Colonic mucosa (tissue), 4 donors: ENCODE measurements around the gene PTK6. TPM values are rescaled to one million over a fixed set of nuclear protein-coding genes. Genes with fewer than 3 reads are reported as not detected.

ENCODE experiments used
- DNase-seq: peaks from one replicate; pipeline ENCODE4 v3.0.0-alpha.2; 2020
- H3K27ac ChIP-seq: fragments of 200-600 bp; one replicate; pipeline ENCODE4 v1.8.0; 2021
- H3K27me3 ChIP-seq: fragments of 200-600 bp; one replicate; pipeline ENCODE4 v1.8.0; 2021
- H3K36me3 ChIP-seq: fragments of 200-600 bp; one replicate; pipeline ENCODE4 v1.8.0; 2021
- H3K4me1 ChIP-seq: fragments of 200-600 bp; one replicate; pipeline ENCODE4 v1.8.0; 2021; ENCODE audit warnings: mild to moderate bottlenecking
- H3K4me3 ChIP-seq: fragments of 200-600 bp; one replicate; pipeline ENCODE4 v1.8.0; 2021
- H3K9ac ChIP-seq, 2 donors: one replicate each; pipeline ENCODE4 v1.7.0; 2013; ENCODE audit warnings: control low read depth in 2 of 2, low read depth in 2 of 2, low read length in 2 of 2
- H3K9me3 ChIP-seq: fragments of 200-600 bp; one replicate; pipeline ENCODE4 v1.8.0; 2021
- CTCF ChIP-seq: fragments of 200-600 bp; IDR thresholded peaks from one replicate; pipeline ENCODE4 v1.8.0; 2022; ENCODE audit warnings: antibody characterized with exemption, mild to moderate bottlenecking
- intact Hi-C: fragments of 100-400 bp; cut with DNase I; formaldehyde crosslinking; loops from one replicate; pipeline ENCODE4 v1.14.1; 2022
- total RNA-seq, 2 donors: library from RNA; stranded (reverse); fragmentation: NEBNext Ultra II Directional in 1 of 2; extraction: Animal tissue kit (Norgen Biotek cat#: 25700) in 1 of 2; gene quantifications; one replicate each; pipeline ENCODE4 v1.2.1, GENCODE V29; 2021
- donor health status: healthy.
- donor health status: DM: no; HTN: no; CAD: no.
- donor health status: DM: no; HTN: no; CAD: no.

The PTK6 gene
- total RNA-seq, 2 donors from 2014 or later, result 69.0 to 91.1 TPM

DNA sequence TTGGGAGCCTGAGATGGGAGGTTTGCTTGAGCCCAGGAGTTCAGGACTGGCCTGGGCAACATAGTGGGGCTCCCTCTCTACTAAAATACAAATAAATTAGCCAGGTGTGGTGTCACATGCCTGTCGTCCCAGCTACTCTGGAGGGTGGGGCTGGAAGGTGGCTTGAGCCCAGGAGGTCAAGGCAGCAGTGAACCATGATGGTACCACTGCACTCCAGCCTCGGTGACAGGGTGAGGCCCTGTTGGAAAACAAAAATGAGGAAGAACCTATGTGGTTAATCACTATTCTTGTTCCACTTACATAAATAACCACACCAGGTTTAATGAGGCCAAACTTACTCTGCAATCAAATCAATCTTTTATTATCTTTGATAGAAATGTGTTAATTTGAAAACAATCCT lies 11.2 kb downstream of the PTK6 start:
- intact Hi-C loops, result no loop called here

GRCh38 chr20:63525185-63525584 lies 12.0 kb downstream of the PTK6 start:
- Histone ChIP-seq H3K9me3 (no peaks in the 10 kb centered on the region), H3K9ac (no peak overlapping the region), H3K4me3 (no peak overlapping the region), H3K4me1 (peaks cover 5% of the 10 kb centered on the region), H3K27ac (no peak overlapping the region), H3K27me3 (no peaks in the 10 kb centered on the region), H3K36me3 (no peaks in the 10 kb centered on the region)
- DNase-seq, result no peak
- intact Hi-C loops, result no loop called here
- no peak for TF ChIP-seq CTCF

More for the DNA sequence above, 11.2 kb downstream of the PTK6 start:
- Histone ChIP-seq H3K9me3 (no peaks in the 10 kb centered on the region), H3K27me3 (no peaks in the 10 kb centered on the region), H3K27ac (no peak overlapping the region), H3K36me3 (no peaks in the 10 kb centered on the region), H3K9ac (no peak overlapping the region), H3K4me1 (peaks cover 5% of the 10 kb centered on the region), H3K4me3 (no peak overlapping the region)
- TF ChIP-seq CTCF, result no peak
- DNase-seq, result peak; percentile 62

GRCh38 chr20:63522981-63523611 lies 14.1 kb downstream of the PTK6 start:
- Histone ChIP-seq H3K27ac (no peak overlapping the region), H3K4me3 (no peak overlapping the region), H3K27me3 (no peaks in the 10 kb centered on the region), H3K4me1 (peaks cover 5% of the 10 kb centered on the region), H3K9me3 (no peaks in the 10 kb centered on the region), H3K36me3 (no peaks in the 10 kb centered on the region), H3K9ac (no peak overlapping the region)
- DNase-seq, result no peak
- TF ChIP-seq CTCF, result no peak
- intact Hi-C loops, result no loop called here

GRCh38 chr20:63522091-63522868 lies 14.9 kb downstream of the PTK6 start:
- DNase-seq, result no peak
- intact Hi-C loops, result no loop called here
- Histone ChIP-seq H3K4me1 (peaks cover 5% of the 10 kb centered on the region), H3K4me3 (peak overlapping the region; percentile 91), H3K9ac (peak overlapping the region; percentile 58 to 95), H3K27me3 (no peaks in the 10 kb centered on the region), H3K9me3 (no peaks in the 10 kb centered on the region), H3K27ac (no peak overlapping the region), H3K36me3 (no peaks in the 10 kb centered on the region)
- no peak for TF ChIP-seq CTCF

- no peak for DNase-seq
- no peak for TF ChIP-seq CTCF
Measured at GRCh38 chr20:63521602-63522001, 15.6 kb downstream of the PTK6 start.

More at GRCh38 chr20:63521602-63522001, 15.6 kb downstream of the PTK6 start:
- Histone ChIP-seq H3K4me1 (peaks cover 5% of the 10 kb centered on the region), H3K27me3 (no peaks in the 10 kb centered on the region), H3K4me3 (peak overlapping the region; percentile 91), H3K36me3 (no peaks in the 10 kb centered on the region), H3K9ac (peak overlapping the region; percentile 95 to 96), H3K27ac (peak overlapping the region; percentile 97), H3K9me3 (no peaks in the 10 kb centered on the region)
- intact Hi-C loops, result no loop called here
